IPS DF 19.7 (cell line): ENCODE results near the gene CFAP251.

Experiments
- DNase-seq: peaks from one replicate; pipeline ENCODE4 v3.0.0-alpha.2; 2013; ENCODE audit warnings: low read depth, low spot score

Gene CFAP251

DNA sequence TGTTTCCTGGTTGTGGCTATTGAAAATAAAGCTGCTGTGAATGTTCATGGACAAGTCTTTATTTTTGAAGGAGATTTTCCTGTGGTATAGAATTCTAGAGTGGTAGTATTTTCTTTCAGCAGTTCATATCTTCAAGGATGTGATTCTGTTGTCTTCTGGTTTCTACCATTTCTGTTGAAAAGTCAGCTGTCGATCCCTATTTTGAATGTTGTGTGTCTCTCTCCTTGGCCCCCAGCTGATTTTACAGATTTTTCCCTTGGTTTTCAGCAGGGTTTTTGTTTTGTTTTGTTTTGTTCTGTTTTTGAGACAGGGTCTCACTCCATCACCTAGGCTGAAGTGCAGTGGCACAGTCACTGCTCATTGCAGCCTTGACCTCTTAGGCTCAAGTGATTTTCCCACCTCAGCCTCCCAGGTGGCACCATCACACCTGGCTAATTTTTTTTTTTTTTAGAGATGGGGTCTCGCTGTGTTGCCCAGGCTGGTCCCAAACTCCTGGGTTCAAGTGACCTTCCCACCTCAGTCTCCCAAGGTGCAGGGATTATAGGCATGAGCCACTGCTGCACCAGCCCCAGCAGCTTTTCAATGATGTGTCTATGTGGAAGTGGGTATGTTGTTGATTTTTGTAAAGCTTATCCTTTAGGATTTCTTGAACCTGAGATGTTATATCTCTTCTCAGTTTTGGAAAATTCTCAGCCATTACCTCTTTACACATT lies 28.1 kb downstream of the CFAP251 start:
- no peak for DNase-seq

GRCh38 chr12:121947981-121948380 lies 29.6 kb downstream of the CFAP251 start:
- DNase-seq = no peak

DNA sequence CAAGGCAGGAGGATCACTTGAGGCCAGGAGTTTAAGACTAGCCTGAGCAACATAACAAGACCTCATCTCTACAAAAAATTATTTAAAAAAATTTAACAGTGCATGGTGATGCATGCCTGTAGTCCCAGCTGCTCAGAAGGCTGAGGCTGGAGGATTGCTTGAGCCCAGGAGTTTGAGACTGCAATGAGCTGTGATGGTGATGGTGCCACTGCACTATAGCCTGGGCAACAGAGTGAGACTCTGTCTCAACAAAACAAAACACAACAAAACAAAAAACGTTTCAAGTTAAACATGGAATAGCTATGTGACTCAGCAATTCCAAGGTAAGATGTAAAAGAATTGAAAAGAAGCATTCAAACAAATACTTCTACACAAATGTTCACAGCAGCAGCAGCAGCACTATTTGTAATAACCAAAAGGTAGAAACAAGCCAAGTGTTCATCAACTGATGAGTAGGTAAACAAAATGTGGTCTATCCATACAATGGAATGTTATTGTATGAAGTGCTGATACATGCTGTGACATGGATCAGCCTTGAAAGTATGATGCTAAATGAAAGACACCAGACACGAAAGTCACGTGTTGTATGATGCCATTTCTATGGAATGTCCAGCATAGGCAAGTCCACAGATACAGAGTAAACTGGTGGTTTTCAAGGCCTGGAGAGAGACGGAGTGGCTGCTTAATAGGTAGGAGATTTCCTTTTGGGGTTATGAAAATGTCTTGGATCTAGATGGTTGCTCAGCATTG lies 31.4 kb downstream of the CFAP251 start:
- no peak for DNase-seq

- no peak for DNase-seq
Measured at GRCh38 chr12:121953117-121953692, 34.8 kb downstream of the CFAP251 start.

GRCh38 chr12:121953695-121954094 lies 35.3 kb downstream of the CFAP251 start:
- no peak for DNase-seq

GRCh38 chr12:121955258-121956237 lies 37.2 kb downstream of the CFAP251 start:
- no peak for DNase-seq

GRCh38 chr12:121957861-121958515 lies 39.6 kb downstream of the CFAP251 start:
- no peak for DNase-seq

DNA sequence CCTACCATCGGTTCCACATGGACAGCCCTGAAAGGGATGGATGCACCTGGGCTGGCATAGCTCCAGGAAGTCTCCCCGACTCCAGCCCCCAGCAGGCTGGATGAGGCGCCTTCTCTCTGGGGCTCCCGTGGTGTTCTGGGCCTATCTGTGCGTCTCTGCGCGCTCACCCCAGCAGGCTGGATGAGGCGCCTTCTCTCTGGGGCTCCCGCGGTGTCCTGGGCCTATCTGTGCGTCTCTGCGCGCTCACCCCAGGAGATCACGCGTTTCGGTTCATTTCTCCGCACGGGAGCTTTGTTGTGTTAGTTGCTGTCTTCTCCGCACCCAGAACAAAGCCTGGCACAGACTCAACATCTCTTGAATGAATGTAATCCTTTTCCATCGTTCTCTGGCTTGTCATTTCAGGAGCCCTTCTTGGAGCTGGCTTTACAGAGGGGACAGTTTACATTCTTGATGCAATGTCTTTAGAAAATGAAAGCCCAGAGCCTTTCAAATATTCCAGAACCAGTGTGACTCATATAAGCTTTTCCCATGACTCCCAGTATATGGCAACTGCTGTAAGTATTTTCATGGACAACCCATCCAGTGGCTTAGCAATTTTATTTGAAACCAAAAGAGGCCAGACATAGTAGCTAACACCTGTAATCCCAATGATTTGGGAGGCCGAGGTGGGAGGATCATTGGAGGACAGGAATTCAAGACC lies 40.3 kb downstream of the CFAP251 start:
- no peak for DNase-seq

DNA sequence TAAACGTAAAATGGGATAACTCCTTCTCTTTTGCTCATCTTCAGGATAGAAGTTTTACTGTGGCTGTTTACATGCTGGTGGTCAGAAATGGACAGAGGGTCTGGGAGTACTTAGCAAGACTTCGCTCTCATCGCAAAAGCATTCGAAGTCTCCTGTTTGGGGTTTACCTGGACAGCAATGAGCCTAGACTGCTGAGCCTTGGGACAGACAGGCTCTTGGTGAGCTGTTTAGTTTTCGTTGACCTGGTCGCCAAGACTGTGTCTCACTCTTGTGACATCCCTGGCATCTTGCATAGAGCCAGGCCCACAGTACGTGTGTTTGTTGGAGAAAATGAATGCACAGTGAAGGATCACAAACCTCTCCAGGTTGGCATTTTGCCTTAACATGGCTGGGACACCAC lies 42.1 kb downstream of the CFAP251 start:
- DNase-seq = no peak

GRCh38 chr12:121961195-121961879 lies 42.9 kb downstream of the CFAP251 start:
- DNase-seq = no peak

DNA sequence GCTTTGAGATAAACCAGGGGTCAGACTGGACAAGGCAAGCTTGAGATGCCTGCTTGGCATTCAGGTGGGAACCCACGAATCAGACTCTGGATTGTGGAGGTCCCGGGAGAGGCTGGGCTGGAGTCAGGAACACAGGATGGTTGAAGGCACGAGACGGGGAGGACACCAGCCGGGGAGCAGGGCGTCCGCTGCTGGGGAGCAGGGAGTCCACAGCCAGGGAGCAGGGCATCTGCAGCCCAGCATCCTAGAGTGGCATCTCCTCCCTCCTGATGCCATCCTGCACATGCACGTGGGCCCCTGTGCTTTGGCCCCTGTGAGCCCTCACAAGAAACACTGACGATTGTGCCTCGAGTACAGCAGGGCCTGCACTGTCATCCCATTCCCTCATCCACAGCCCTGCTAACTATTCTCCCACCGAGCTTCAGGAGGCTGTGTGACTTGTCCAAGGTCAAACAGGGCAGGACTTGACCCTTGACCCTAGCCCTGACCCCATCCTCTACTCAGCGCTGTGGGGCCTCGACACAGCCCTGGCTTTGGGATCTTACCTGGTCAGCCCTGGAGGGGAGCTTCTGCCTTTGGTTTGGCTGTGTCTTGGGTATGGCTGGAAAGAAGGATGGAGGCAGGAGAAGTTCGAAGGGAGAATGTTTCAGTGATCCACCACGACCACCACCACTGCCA lies 45.1 kb downstream of the CFAP251 start:
- DNase-seq = no peak

DNA sequence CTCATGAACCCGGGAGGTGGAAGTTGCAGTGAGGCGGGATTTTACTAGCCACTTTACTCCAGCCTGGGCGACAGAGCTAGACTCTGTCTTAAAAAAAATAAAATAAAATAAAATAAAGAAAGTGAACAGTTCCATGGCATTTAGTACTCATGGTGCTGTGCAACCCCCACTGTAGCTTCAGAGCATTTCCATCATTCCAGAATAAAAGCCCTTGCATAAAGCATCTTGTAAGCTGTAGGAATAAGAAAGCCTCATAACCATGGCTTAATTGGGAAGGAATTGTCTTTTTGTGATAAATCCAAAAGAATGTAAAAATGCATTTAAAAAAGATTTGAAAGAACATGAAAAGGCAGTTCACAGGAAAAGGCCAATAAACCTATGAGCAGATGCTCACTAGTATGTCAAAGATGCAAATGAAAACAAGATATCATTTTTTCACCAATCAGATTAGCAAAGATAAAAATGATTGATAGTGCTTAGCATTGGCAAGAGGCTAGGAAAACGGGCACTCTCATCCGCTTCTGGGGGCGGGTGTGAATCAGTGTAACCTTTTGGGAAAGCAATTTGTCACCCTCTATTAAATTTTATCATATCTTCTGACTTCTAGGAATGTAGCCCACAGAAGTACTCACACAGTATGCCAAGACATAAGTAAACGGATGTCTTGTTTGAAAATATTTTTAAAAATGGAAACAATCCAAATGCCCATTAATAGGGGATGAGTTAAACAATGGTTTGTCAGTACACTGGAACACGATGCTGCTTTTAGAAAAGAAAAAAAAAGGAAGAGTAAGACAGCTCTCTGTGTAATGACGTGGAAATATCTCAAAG lies 46.6 kb downstream of the CFAP251 start:
- no peak for DNase-seq

GRCh38 chr12:121966959-121967358 lies 48.6 kb downstream of the CFAP251 start:
- DNase-seq = no peak

DNA sequence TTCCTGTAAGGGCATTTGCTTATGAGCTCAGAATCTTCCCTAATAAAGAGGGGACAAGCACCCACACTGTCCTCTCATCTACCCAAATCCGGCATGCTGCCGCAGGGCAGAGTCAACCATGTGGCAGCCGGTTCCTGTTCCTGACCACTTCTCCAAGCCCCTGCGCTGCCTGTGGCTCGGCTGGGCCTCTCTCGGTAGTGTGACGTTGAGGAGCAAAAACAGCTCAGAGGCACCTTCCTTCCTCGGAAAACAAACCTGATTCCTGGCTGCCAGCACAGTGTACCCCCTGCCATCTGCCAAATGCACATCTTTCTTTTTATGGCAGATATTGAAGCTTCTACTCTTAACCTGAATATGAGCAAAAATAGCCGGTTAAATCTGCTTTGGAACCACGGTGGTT lies 50.5 kb downstream of the CFAP251 start:
- no peak for DNase-seq

- no peak for DNase-seq
Measured at GRCh38 chr12:121969726-121970125, 51.3 kb downstream of the CFAP251 start.

GRCh38 chr12:121970581-121971300 lies 52.3 kb downstream of the CFAP251 start:
- no peak for DNase-seq

- DNase-seq = no peak
Measured at GRCh38 chr12:121974026-121974985, 55.9 kb downstream of the CFAP251 start.
